Choroid plexus epithelial cell (primary cell): ENCODE data around the gene NMRAL1.
A peak's percentile ranks its signal among the peaks of the same experiment; 100 is the strongest.

ENCODE experiments used
- DNase-seq: peaks from one replicate; pipeline ENCODE4 v3.0.0-alpha.2; 2010; ENCODE audit warnings: low read depth
- H3K4me3 ChIP-seq: 2 replicates; pipeline ENCODE4 v1.5.1; 2011; ENCODE audit warnings: low read depth, mild to moderate bottlenecking, control low read depth, low read length, moderate library complexity
- CTCF ChIP-seq: conservative IDR thresholded peaks from 2 replicates; pipeline ENCODE4 v1.5.1; 2011; ENCODE audit warnings: low read depth, mild to moderate bottlenecking, control low read depth, inconsistent platforms, low read length, moderate library complexity

The NMRAL1 gene

GRCh38 chr16:4428500-4428899 is 45.9 kb downstream of the NMRAL1 start:
- no peak for DNase-seq
- H3K4me3 ChIP-seq = no peak overlapping the region
- no peak for TF ChIP-seq CTCF

GRCh38 chr16:4426722-4427372 is 47.6 kb downstream of the NMRAL1 start:
- H3K4me3 ChIP-seq = peak overlapping the region; percentile 70
- no peak for TF ChIP-seq CTCF
- DNase-seq = no peak

- no peak for TF ChIP-seq CTCF
- DNase-seq = no peak
- peak overlapping the region; percentile 70 for H3K4me3 ChIP-seq
Observed at GRCh38 chr16:4426021-4426684, 48.3 kb downstream of the NMRAL1 start.

GRCh38 chr16:4425378-4426020 is 48.9 kb downstream of the NMRAL1 start, which contains the start of gene DNAJA3:
Gene DNAJA3, plus strand, starts transcription at chr16:4425868. Its CDS starts 14 bp downstream, at chr16:4425882.
- no peak for TF ChIP-seq CTCF
- DNase-seq = peak; percentile 98

GRCh38 chr16:4420505-4421105 is 53.8 kb downstream of the NMRAL1 start:
- no peak overlapping the region for H3K4me3 ChIP-seq
- no peak for TF ChIP-seq CTCF
- peak; percentile 34 for DNase-seq

More at GRCh38 chr16:4425378-4426020, 48.9 kb downstream of the NMRAL1 start, which contains the start of gene DNAJA3:
- peak within 1 kb of the TSS; percentile 70 for H3K4me3 ChIP-seq

GRCh38 chr16:4419402-4419959 is 54.9 kb downstream of the NMRAL1 start:
- no peak for TF ChIP-seq CTCF
- H3K4me3 ChIP-seq = no peak overlapping the region

More at GRCh38 chr16:4419402-4419959, 54.9 kb downstream of the NMRAL1 start:
- no peak for DNase-seq
